KMS-11 (cell line): Measurements from ENCODE around the gene PDZD2.

Experiments
- H2AFZ ChIP-seq: fragments of 200-600 bp; sonication (generic); 2 replicates; pipeline ENCODE4 v1.6.1; 2016; ENCODE audit warnings: antibody characterized with exemption, mixed run types, low read depth
- H3K27ac ChIP-seq: fragments of 200-600 bp; sonication (generic); 2 replicates; pipeline ENCODE4 v1.6.1; 2016; ENCODE audit warnings: mild to moderate bottlenecking, mixed run types
- H3K27me3 ChIP-seq: fragments of 200-600 bp; sonication (generic); 2 replicates; pipeline ENCODE4 v1.6.1; 2017; ENCODE audit warnings: mild to moderate bottlenecking, low read depth, mixed run types, moderate library complexity; ENCODE audit not compliant: insufficient read depth
- H3K36me3 ChIP-seq: fragments of 200-600 bp; sonication (generic); 2 replicates; pipeline ENCODE4 v1.6.1; 2017; ENCODE audit warnings: mild to moderate bottlenecking, mixed run types; ENCODE audit not compliant: insufficient read depth
- H3K4me1 ChIP-seq: fragments of 200-600 bp; sonication (generic); 2 replicates; pipeline ENCODE4 v1.6.1; 2016; ENCODE audit warnings: mild to moderate bottlenecking, low read depth, mixed run types; ENCODE audit not compliant: poor library complexity, severe bottlenecking
- H3K4me2 ChIP-seq: fragments of 200-600 bp; sonication (generic); 2 replicates; pipeline ENCODE4 v1.7.0; 2016; ENCODE audit warnings: mild to moderate bottlenecking, mixed run types
- H3K4me3 ChIP-seq: fragments of 200-600 bp; sonication (generic); IDR thresholded peaks from 2 replicates; pipeline ENCODE4 v1.6.1; 2017; ENCODE audit warnings: low read depth, low read length, mixed read lengths; ENCODE audit not compliant: insufficient read depth
- H3K79me2 ChIP-seq: fragments of 200-600 bp; sonication (generic); 2 replicates; pipeline ENCODE4 v1.6.1; 2016; ENCODE audit warnings: low read depth, mixed run types; ENCODE audit not compliant: insufficient read depth
- H3K9ac ChIP-seq: fragments of 200-600 bp; sonication (generic); 2 replicates; pipeline ENCODE4 v1.6.1; 2016; ENCODE audit warnings: mild to moderate bottlenecking, mixed run types
- H4K20me1 ChIP-seq: fragments of 200-600 bp; sonication (generic); 2 replicates; pipeline ENCODE4 v1.6.1; 2016; ENCODE audit warnings: mild to moderate bottlenecking, mixed run types; ENCODE audit not compliant: insufficient read depth
- CTCF ChIP-seq: fragments of 200-600 bp; sonication (generic); conservative IDR thresholded peaks from 2 replicates; pipeline ENCODE4 v1.6.1; 2017; ENCODE audit warnings: low read depth, mild to moderate bottlenecking, antibody characterized with exemption, low read length, moderate library complexity, mixed read lengths

Gene PDZD2

GRCh38 chr5:31798168-31798567 lies 159.2 kb downstream of the PDZD2 start:
- no peaks in the 10 kb centered on the region for H3K27me3 ChIP-seq
- no peak overlapping the region for H3K4me3 ChIP-seq
- H3K27ac ChIP-seq = no peak overlapping the region
- H4K20me1 ChIP-seq = no peaks in the 10 kb centered on the region
- TF ChIP-seq CTCF = no peak
- no peaks in the 10 kb centered on the region for H3K4me1 ChIP-seq
- H3K9ac ChIP-seq = no peak overlapping the region
- no peaks in the 10 kb centered on the region for H3K79me2 ChIP-seq
- no peaks in the 10 kb centered on the region for H3K36me3 ChIP-seq
- no peak overlapping the region for H2AFZ ChIP-seq
- H3K4me2 ChIP-seq = no peak overlapping the region

DNA sequence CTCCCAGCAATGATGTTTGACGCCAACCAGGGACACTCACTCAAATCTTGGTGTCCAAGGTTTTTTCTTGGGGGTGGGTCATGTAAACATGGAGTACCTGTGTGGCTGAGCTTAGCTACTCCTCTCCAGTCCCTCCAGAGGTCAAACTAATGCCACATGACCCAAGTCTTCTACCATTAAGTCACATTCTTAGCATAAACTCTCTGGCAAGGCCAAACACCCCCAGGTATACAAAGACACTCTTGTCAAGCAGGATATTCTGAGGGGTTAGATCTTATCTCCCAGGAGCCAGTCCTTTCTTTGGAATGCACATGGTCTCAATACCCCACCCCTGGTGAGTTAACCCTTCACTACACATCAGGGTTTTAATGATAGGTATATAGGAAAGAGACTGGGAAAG lies 161.4 kb downstream of the PDZD2 start:
- Histone ChIP-seq H3K9ac (no peak overlapping the region), H3K4me1 (no peaks in the 10 kb centered on the region), H3K79me2 (no peaks in the 10 kb centered on the region), H3K4me3 (no peak overlapping the region), H3K27ac (no peak overlapping the region), H4K20me1 (no peaks in the 10 kb centered on the region), H2AFZ (no peak overlapping the region), H3K27me3 (no peaks in the 10 kb centered on the region), H3K36me3 (no peaks in the 10 kb centered on the region), H3K4me2 (no peak overlapping the region)
- no peak for TF ChIP-seq CTCF

DNA sequence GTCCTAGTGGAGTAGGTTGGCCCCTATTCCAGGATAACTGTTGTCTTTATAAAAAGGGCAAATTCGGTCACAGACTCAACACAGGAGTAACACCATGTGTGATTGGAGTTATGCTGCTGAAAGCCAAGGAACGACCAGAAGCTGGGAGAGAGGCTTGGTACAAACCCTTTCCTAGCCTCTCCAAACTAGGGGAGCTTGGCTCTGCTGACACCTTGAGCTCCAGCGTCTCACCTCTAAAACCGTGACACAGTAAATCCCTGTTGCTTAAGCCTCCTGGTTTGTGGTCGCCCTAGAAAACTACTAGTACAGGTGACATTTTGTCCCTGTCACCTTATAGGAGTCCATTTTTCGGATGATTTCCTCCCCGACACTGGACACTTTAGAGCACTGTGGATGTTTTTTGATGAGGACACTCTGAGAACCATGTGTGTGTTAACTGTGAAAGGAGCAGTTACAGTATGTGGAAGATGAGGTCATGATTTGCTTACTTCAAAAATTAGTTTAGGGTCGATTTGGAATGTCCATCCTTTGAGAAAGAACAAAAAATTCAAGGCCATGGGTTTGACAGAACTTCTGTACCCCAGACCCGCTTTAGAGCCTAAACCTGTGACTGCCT lies 167.0 kb downstream of the PDZD2 start:
- Histone ChIP-seq H3K9ac (no peak overlapping the region), H3K4me1 (no peaks in the 10 kb centered on the region), H3K27ac (no peak overlapping the region), H3K4me2 (no peak overlapping the region), H2AFZ (no peak overlapping the region), H3K79me2 (no peaks in the 10 kb centered on the region), H3K36me3 (no peaks in the 10 kb centered on the region), H3K27me3 (no peaks in the 10 kb centered on the region), H3K4me3 (no peak overlapping the region), H4K20me1 (no peaks in the 10 kb centered on the region)
- no peak for TF ChIP-seq CTCF

GRCh38 chr5:31806561-31806960 lies 167.6 kb downstream of the PDZD2 start:
- Histone ChIP-seq H2AFZ (no peak overlapping the region), H4K20me1 (no peaks in the 10 kb centered on the region), H3K27me3 (no peaks in the 10 kb centered on the region), H3K4me3 (no peak overlapping the region), H3K27ac (no peak overlapping the region), H3K36me3 (no peaks in the 10 kb centered on the region), H3K4me1 (no peaks in the 10 kb centered on the region), H3K4me2 (no peak overlapping the region), H3K9ac (no peak overlapping the region), H3K79me2 (no peaks in the 10 kb centered on the region)
- TF ChIP-seq CTCF = no peak
